AML-193 (cell line): ENCODE measurements around the gene FLT3LG.
A peak's percentile ranks its signal among the peaks of the same experiment; 100 is the strongest.

ENCODE experiments used
- DNase-seq, 2 experiments: peaks; one replicate each; lab custom pipeline; 2025; lab: John Stamatoyannopoulos, UW

Gene FLT3LG

GRCh38 chr19:49473868-49474541 lies at the start of gene FLT3LG:
FLT3LG (plus strand) TSS chr19:49474215; CDS start chr19:49474640, 425 bp downstream.
- DNase-seq: peak; percentile 75 to 81

- DNase-seq: no peak
Observed at GRCh38 chr19:49425178-49425577, 48.8 kb upstream of the FLT3LG start, which contains the start of gene GFY. GFY (plus strand) TSS chr19:49425388; CDS start chr19:49426431, 1,043 bp downstream.

GRCh38 chr19:49425922-49426592 lies 48.0 kb upstream of the FLT3LG start:
- no peak for DNase-seq

GRCh38 chr19:49427339-49427738 lies 46.7 kb upstream of the FLT3LG start:
- no peak for DNase-seq

GRCh38 chr19:49427855-49428546 lies 46.0 kb upstream of the FLT3LG start:
- no peak for DNase-seq

GRCh38 chr19:49428547-49429451 lies 45.2 kb upstream of the FLT3LG start:
- DNase-seq: no peak

GRCh38 chr19:49430172-49430677 lies 43.8 kb upstream of the FLT3LG start:
- no peak for DNase-seq

- DNase-seq: peak in 1 of 2 experiments; percentile 33
Observed at GRCh38 chr19:49430678-49431329, 43.2 kb upstream of the FLT3LG start.

- DNase-seq: no peak
Observed at GRCh38 chr19:49431330-49431749, 42.7 kb upstream of the FLT3LG start.

- DNase-seq: no peak
Observed at GRCh38 chr19:49432141-49433073, 41.6 kb upstream of the FLT3LG start.

- no peak for DNase-seq
Observed at GRCh38 chr19:49433240-49433901, 40.6 kb upstream of the FLT3LG start.

GRCh38 chr19:49434907-49435583 lies 39.0 kb upstream of the FLT3LG start:
- no peak for DNase-seq

- no peak for DNase-seq
Observed at GRCh38 chr19:49435670-49436069, 38.3 kb upstream of the FLT3LG start.

GRCh38 chr19:49436381-49437017 lies 37.5 kb upstream of the FLT3LG start:
- DNase-seq: no peak

GRCh38 chr19:49437231-49437630 lies 36.8 kb upstream of the FLT3LG start:
- no peak for DNase-seq

- DNase-seq: no peak
Observed at GRCh38 chr19:49438261-49438660, 35.8 kb upstream of the FLT3LG start.

- no peak for DNase-seq
Observed at GRCh38 chr19:49439836-49440235, 34.2 kb upstream of the FLT3LG start.
